ENCODE measurements around the gene USF2. TPM values are rescaled to one million over a fixed set of nuclear protein-coding genes. Genes with fewer than 3 reads are reported as not detected.

Gene USF2
- total RNA-seq, 1 donor: 51.6 TPM

- no peak overlapping the region for H3K4me3 ChIP-seq (ENCODE audit: low read depth, low read length)
- TF ChIP-seq CTCF (IDR thresholded peaks at IDR 0.05; ENCODE audit: insufficient read depth, low read length): no peak
- no peak for DNase-seq (ENCODE audit: low read depth)
Observed at GRCh38 chr19:35288331-35288730, 19.6 kb downstream of the USF2 start.

GRCh38 chr19:35288906-35289305, 20.1 kb downstream of the USF2 start:
- TF ChIP-seq CTCF (IDR thresholded peaks at IDR 0.05; ENCODE audit: insufficient read depth, low read length): no peak
- DNase-seq (ENCODE audit: low read depth): no peak
- H3K4me3 ChIP-seq (ENCODE audit: low read depth, low read length): no peak overlapping the region

GRCh38 chr19:35290381-35291127, 21.8 kb downstream of the USF2 start:
- TF ChIP-seq CTCF (IDR thresholded peaks at IDR 0.05; ENCODE audit: insufficient read depth, low read length): no peak
- H3K4me3 ChIP-seq (ENCODE audit: low read depth, low read length): no peak overlapping the region
- no peak for DNase-seq (ENCODE audit: low read depth)

GRCh38 chr19:35291259-35291658, 22.5 kb downstream of the USF2 start:
- H3K4me3 ChIP-seq (ENCODE audit: low read depth, low read length): no peak overlapping the region
- TF ChIP-seq CTCF (IDR thresholded peaks at IDR 0.05; ENCODE audit: insufficient read depth, low read length): no peak
- DNase-seq (ENCODE audit: low read depth): no peak

- no peak within 1 kb of the TSS for H3K4me3 ChIP-seq (ENCODE audit: low read depth, low read length)
- no peak for TF ChIP-seq CTCF (IDR thresholded peaks at IDR 0.05; ENCODE audit: insufficient read depth, low read length)
- DNase-seq (ENCODE audit: low read depth): no peak
Observed at GRCh38 chr19:35291916-35292315, 23.2 kb downstream of the USF2 start, which contains the start of gene MAG. Gene MAG (plus strand): TSS chr19:35292161. CDS start chr19:35295409, 3,248 bp downstream.

GRCh38 chr19:35292421-35293362, 23.9 kb downstream of the USF2 start:
- H3K4me3 ChIP-seq (ENCODE audit: low read depth, low read length): no peak overlapping the region
- no peak for TF ChIP-seq CTCF (IDR thresholded peaks at IDR 0.05; ENCODE audit: insufficient read depth, low read length)
- DNase-seq (ENCODE audit: low read depth): no peak

Data from fibroblast of the aortic adventitia (primary cell).